Panc1 (cell line): ENCODE data around the gene OR4D2. TPM values are rescaled to one million over a fixed set of nuclear protein-coding genes. Genes with fewer than 3 reads are reported as not detected.

Source experiments
- ATAC-seq: fragments of 200-7000 bp; cut with Tn5 transposase; 2 replicates; pipeline ENCODE4 v1.9.1; 2020; ENCODE audit warnings: mild to moderate bottlenecking, moderate library complexity
- BruUV-seq: library from RNA; stranded (reverse); fragments of 400-500 nt; replicated peaks from 2 replicates; lab custom pipeline; 2021; lab: Mats Ljungman, UMichigan
- CTCF ChIA-PET: fragments of 300-600 bp; sonication (Branson Sonifier 250); formaldehyde crosslinking; loops from one replicate; lab custom pipeline; 2022; ENCODE audit warnings: antibody characterized with exemption; lab: Charles Lee
- POLR2A ChIA-PET: fragments of 300-600 bp; sonication (Branson Sonifier 250); formaldehyde crosslinking; loops from one replicate; lab custom pipeline; 2022; ENCODE audit warnings: antibody characterized with exemption; lab: Charles Lee
- DNase-seq: peaks from one replicate; pipeline ENCODE4 v3.0.0-alpha.2; 2010; ENCODE audit warnings: low read depth, low spot score
- H3K27ac ChIP-seq: 2 replicates; pipeline ENCODE4 v1.5.1; 2011; ENCODE audit warnings: mild to moderate bottlenecking, low read length, inconsistent platforms
- H3K27me3 ChIP-seq: fragments of 200-500 bp; sonication (Bioruptor generic); 2 replicates; pipeline ENCODE4 v1.6.0; 2014; ENCODE audit warnings: low read length, inconsistent platforms; ENCODE audit not compliant: control insufficient read depth, insufficient read depth
- H3K36me3 ChIP-seq: fragments of 200-500 bp; sonication (Bioruptor generic); 2 replicates; pipeline ENCODE4 v1.5.1; 2014; ENCODE audit warnings: inconsistent platforms, mild to moderate bottlenecking, low read length, moderate library complexity; ENCODE audit not compliant: control insufficient read depth, insufficient read depth
- H3K4me1 ChIP-seq: 2 replicates; pipeline ENCODE4 v1.5.1; 2011; ENCODE audit warnings: inconsistent platforms, mild to moderate bottlenecking, low read length, moderate library complexity; ENCODE audit not compliant: control insufficient read depth, insufficient read depth
- H3K4me3 ChIP-seq, 2 experiments: 2 replicates each; pipeline ENCODE4 v1.5.1; 2011 to 2012; ENCODE audit warnings: low read depth in 2 of 2, low read length in 2 of 2, mild to moderate bottlenecking in 2 of 2, inconsistent platforms in 1 of 2, moderate library complexity in 1 of 2
- H3K9me3 ChIP-seq: fragments of 200-500 bp; sonication (Bioruptor generic); 2 replicates; pipeline ENCODE4 v1.5.1; 2014; ENCODE audit warnings: low read depth, mild to moderate bottlenecking, inconsistent platforms, low read length, moderate library complexity; ENCODE audit not compliant: control insufficient read depth, insufficient read depth
- POLR2AphosphoS5 ChIP-seq: IDR thresholded peaks from 2 replicates; pipeline ENCODE4 v1.6.1; 2012; ENCODE audit warnings: mild to moderate bottlenecking, low read depth, low read length, moderate library complexity
- SIN3A ChIP-seq: IDR thresholded peaks from 2 replicates; pipeline ENCODE4 v1.6.1; 2012; ENCODE audit warnings: low read depth, mild to moderate bottlenecking, low read length, moderate library complexity, borderline replicate concordance; ENCODE audit not compliant: insufficient read depth
- TCF7L2 ChIP-seq: IDR thresholded peaks from 2 replicates; pipeline ENCODE4 v1.6.1; 2011; ENCODE audit warnings: mild to moderate bottlenecking, low read depth, low read length, inconsistent platforms
- in situ Hi-C: cut with HindIII; loops from 2 replicates; pipeline ENCODE4 v1.10.0; 2016; ENCODE audit warnings: low sequenced_read_pairs, low pct_unique_long_range_greater_than_20kb
- intact Hi-C: fragments of 100-400 bp; cut with micrococcal nuclease; formaldehyde crosslinking; loops from one replicate; pipeline ENCODE4 v1.10.0; 2022; ENCODE audit not compliant: unreplicated experiment
- total RNA-seq: library from RNA; stranded (reverse); gene quantifications from one replicate; pipeline ENCODE4 v1.2.1, GENCODE V29; 2021; ENCODE audit not compliant: unreplicated experiment
- TF ChIP-seq, protein P1 (sequence below), 2 experiments: IDR thresholded peaks; 2 replicates each; pipeline ENCODE4 v1.6.1; 2011 to 2012; ENCODE audit warnings: low read depth in 2 of 2, control low read depth in 1 of 2, low read length in 1 of 2, mild to moderate bottlenecking in 1 of 2, moderate library complexity in 1 of 2; ENCODE audit not compliant: insufficient read depth in 1 of 2
- TF ChIP-seq, protein P2 (sequence below): fragments of 450-650 bp; IDR thresholded peaks from 2 replicates; pipeline ENCODE4 v1.5.1; 2017; ENCODE audit warnings: mild to moderate bottlenecking

The OR4D2 gene
- total RNA-seq, 1 experiment from 2014 or later, result not detected

DNA sequence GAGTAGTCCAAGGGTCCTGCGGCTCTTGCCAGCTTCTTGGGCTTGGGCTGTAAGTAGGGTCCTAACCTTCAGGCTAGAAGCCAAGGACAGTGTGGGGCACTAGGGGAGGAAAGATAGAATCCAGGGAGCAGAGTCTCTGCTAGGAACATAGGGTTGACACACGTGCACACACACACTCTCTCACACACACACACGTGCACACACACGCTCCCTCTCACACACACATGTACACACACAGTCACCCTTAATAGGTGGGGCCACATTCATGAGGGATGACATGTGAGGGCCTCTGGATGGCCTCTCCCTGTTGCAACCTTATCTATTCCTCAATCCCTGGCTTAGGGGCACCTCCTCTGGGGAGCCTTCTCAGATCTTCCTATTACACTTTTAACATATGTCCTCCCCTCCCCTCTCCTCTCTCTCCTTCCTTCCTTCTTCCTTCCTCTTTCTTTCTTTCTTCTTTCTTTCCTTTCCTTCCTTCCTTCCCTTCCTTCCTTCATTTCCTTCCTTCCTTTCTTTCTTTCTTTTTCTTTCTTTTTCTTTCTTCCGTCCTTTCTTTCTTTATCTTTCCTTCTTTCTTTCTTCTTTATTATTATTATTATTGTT is 28.8 kb downstream of the OR4D2 start:
- ChIA-PET CTCF (no interaction called here), POLR2A (no interaction called here)
- no peaks in the 10 kb centered on the region for H3K9me3 ChIP-seq
- no peaks in the 10 kb centered on the region for H3K27me3 ChIP-seq
- TF ChIP-seq POLR2AphosphoS5 (no peak), TCF7L2 (no peak), SIN3A (no peak)
- TF ChIP-seq, protein P1, sequence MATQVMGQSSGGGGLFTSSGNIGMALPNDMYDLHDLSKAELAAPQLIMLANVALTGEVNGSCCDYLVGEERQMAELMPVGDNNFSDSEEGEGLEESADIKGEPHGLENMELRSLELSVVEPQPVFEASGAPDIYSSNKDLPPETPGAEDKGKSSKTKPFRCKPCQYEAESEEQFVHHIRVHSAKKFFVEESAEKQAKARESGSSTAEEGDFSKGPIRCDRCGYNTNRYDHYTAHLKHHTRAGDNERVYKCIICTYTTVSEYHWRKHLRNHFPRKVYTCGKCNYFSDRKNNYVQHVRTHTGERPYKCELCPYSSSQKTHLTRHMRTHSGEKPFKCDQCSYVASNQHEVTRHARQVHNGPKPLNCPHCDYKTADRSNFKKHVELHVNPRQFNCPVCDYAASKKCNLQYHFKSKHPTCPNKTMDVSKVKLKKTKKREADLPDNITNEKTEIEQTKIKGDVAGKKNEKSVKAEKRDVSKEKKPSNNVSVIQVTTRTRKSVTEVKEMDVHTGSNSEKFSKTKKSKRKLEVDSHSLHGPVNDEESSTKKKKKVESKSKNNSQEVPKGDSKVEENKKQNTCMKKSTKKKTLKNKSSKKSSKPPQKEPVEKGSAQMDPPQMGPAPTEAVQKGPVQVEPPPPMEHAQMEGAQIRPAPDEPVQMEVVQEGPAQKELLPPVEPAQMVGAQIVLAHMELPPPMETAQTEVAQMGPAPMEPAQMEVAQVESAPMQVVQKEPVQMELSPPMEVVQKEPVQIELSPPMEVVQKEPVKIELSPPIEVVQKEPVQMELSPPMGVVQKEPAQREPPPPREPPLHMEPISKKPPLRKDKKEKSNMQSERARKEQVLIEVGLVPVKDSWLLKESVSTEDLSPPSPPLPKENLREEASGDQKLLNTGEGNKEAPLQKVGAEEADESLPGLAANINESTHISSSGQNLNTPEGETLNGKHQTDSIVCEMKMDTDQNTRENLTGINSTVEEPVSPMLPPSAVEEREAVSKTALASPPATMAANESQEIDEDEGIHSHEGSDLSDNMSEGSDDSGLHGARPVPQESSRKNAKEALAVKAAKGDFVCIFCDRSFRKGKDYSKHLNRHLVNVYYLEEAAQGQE (IDR thresholded peaks at IDR 0.05; ENCODE audit: insufficient read depth in 1 of 2, low read depth in 2 of 2, low read length in 1 of 2), result no peak
- TF ChIP-seq, protein P2, sequence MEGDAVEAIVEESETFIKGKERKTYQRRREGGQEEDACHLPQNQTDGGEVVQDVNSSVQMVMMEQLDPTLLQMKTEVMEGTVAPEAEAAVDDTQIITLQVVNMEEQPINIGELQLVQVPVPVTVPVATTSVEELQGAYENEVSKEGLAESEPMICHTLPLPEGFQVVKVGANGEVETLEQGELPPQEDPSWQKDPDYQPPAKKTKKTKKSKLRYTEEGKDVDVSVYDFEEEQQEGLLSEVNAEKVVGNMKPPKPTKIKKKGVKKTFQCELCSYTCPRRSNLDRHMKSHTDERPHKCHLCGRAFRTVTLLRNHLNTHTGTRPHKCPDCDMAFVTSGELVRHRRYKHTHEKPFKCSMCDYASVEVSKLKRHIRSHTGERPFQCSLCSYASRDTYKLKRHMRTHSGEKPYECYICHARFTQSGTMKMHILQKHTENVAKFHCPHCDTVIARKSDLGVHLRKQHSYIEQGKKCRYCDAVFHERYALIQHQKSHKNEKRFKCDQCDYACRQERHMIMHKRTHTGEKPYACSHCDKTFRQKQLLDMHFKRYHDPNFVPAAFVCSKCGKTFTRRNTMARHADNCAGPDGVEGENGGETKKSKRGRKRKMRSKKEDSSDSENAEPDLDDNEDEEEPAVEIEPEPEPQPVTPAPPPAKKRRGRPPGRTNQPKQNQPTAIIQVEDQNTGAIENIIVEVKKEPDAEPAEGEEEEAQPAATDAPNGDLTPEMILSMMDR, result no peak
- no peak overlapping the region for H3K27ac ChIP-seq
- BruUV-seq, result no TSS peak
- H3K4me3 ChIP-seq, result no peak overlapping the region
- ATAC-seq (no peak), DNase-seq (no peak)
- in situ Hi-C loops (no loop called here), intact Hi-C loops (no loop called here)
- H3K36me3 ChIP-seq, result no peaks in the 10 kb centered on the region
- no peaks in the 10 kb centered on the region for H3K4me1 ChIP-seq

DNA sequence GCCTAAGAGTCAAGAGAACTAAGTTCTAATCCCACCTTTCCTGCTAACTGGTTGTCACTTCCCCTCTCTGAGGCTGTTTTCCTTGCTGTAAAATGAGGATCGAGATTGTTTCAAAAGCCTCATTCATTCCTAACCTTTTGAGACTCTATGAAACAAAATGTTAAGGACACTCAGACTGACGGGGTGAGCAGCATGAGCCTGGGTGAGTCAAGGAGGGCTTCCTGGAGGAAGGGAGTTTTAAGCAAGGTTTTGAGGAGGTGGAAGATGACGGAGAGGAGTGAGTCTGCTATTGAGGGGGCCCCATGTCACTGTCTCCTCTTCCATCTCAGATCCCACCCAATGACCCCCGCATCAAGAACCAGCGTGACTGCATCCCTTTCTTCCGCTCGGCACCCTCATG is 29.8 kb downstream of the OR4D2 start:
- no peak overlapping the region for H3K4me3 ChIP-seq
- ChIA-PET POLR2A (no interaction called here), CTCF (no interaction called here)
- ATAC-seq (no peak), DNase-seq (no peak)
- in situ Hi-C loops, result no loop called here
- no peaks in the 10 kb centered on the region for H3K9me3 ChIP-seq
- H3K4me1 ChIP-seq, result no peaks in the 10 kb centered on the region
- TF ChIP-seq TCF7L2, result no peak
- TF ChIP-seq POLR2AphosphoS5, result no peak
- TF ChIP-seq, protein P1 (IDR thresholded peaks at IDR 0.05; ENCODE audit: insufficient read depth in 1 of 2, low read depth in 2 of 2, low read length in 1 of 2), result no peak
- TF ChIP-seq, protein P2, result no peak
- no peak for TF ChIP-seq SIN3A
- no peaks in the 10 kb centered on the region for H3K36me3 ChIP-seq
- H3K27me3 ChIP-seq, result no peaks in the 10 kb centered on the region
- intact Hi-C loops, result no loop called here
- BruUV-seq, result no TSS peak
- H3K27ac ChIP-seq, result no peak overlapping the region
